WI38 (cell line): Measurements from ENCODE around the gene TPCN1.

Source experiments
- H3K4me3 ChIP-seq: 2 replicates; pipeline ENCODE4 v1.5.1; 2011; ENCODE audit warnings: low read depth, mild to moderate bottlenecking, control low read depth, low read length
- CTCF ChIP-seq: IDR thresholded peaks from 2 replicates; pipeline ENCODE4 v1.5.1; 2012; ENCODE audit warnings: low read depth, mild to moderate bottlenecking, control low read depth, low read length

TPCN1 gene

GRCh38 chr12:113274848-113275247 lies 53.6 kb downstream of the TPCN1 start:
- no peak overlapping the region for H3K4me3 ChIP-seq
- no peak for TF ChIP-seq CTCF

DNA sequence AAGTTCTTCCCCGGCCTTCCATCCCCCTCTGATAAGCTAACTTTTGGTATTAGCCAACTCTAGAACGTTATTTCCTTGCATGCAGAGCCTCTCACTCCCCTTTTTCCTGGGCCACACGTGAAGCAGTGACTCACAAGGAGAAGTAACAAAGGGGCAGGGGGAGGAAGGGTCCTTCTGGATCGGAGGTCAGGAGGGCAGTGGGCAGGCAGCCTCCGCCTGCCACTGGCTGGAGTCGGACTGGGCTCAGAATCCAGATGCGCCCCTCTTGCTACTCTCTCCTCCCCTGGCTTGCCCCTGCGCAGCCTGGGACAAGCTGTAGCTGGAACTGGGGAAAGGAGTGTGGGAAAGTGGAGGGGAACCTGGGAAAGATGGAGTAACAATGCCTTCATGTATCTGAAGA lies 55.0 kb downstream of the TPCN1 start:
- no peak overlapping the region for H3K4me3 ChIP-seq
- no peak for TF ChIP-seq CTCF

DNA sequence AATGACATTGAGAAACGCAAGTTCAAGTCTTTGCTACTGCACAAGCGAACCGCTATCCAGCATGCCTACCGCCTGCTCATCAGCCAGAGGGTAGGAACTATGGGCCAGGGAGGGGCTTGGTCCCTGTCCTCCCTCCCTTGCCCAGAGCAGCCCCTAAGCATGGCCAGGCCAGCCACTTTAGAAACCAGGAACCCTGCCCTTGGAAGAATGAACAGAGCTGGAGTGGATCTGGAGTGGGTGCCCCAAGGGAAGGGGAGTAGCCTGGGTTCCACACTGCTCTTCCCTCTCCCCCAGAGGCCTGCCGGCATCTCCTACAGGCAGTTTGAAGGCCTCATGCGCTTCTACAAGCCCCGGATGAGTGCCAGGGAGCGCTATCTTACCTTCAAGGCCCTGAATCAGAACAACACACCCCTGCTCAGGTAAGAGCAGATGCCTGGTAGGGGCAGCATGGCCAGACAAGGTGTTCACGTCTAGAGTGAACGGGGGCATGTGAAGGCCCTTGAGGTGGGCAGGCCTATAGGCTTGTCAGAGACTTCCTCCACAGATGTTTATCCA lies 55.8 kb downstream of the TPCN1 start:
- no peak for TF ChIP-seq CTCF
- H3K4me3 ChIP-seq = no peak overlapping the region

DNA sequence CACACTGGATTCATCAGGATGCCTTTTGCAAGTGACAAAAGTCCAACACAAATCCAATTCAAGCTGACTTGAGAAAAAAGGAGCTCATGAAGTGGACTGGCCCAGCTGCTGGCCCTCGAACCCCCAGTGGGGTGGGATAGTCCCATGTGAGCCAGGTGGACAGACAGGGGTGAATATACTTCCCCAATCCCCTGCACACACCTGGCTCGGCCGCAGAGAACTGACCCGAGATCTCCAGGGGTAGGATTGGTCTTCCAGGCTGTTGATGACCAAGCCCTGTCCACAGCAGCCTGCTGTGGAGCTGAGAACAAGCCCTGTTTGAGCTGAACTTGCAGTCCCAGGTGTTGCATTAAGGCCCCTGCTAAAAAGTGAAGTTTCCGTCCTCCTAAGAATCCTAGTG lies 56.2 kb downstream of the TPCN1 start:
- TF ChIP-seq CTCF = no peak
- no peak overlapping the region for H3K4me3 ChIP-seq

GRCh38 chr12:113278141-113278540 lies 56.9 kb downstream of the TPCN1 start:
- no peak for TF ChIP-seq CTCF
- no peak overlapping the region for H3K4me3 ChIP-seq

DNA sequence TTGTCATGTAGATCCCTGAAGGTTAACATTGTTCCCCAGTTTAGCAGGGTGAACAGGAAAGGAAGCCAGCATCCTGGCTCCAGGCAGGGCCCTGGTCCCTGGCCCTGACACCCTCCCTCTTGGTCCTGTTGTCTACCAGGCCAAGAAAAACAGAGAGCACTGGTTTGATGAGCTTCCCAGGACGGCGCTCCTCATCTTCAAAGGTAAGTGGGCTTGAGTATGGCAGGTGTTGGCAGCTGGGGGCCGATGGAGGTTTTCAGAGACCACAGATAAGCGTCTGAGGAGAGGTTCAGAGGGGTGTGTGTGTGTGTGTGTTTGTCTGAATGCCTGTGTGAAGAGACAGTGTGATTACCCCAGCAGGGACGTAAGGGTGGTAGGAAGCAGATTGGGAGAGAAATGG lies 57.4 kb downstream of the TPCN1 start:
- no peak for TF ChIP-seq CTCF
- no peak overlapping the region for H3K4me3 ChIP-seq

- TF ChIP-seq CTCF = no peak
- no peak overlapping the region for H3K4me3 ChIP-seq
Observed at GRCh38 chr12:113284751-113285150, 63.5 kb downstream of the TPCN1 start.
